GM12874 (cell line): Measurements from ENCODE around the gene SPATA13.

Experiments used
- TF ChIP-seq, protein P1 (sequence below): IDR thresholded peaks from 2 replicates; pipeline ENCODE4 v1.5.1; 2011; ENCODE audit warnings: low read depth, mild to moderate bottlenecking, control low read depth, low read length, moderate library complexity; ENCODE audit not compliant: insufficient read depth

SPATA13 gene

DNA sequence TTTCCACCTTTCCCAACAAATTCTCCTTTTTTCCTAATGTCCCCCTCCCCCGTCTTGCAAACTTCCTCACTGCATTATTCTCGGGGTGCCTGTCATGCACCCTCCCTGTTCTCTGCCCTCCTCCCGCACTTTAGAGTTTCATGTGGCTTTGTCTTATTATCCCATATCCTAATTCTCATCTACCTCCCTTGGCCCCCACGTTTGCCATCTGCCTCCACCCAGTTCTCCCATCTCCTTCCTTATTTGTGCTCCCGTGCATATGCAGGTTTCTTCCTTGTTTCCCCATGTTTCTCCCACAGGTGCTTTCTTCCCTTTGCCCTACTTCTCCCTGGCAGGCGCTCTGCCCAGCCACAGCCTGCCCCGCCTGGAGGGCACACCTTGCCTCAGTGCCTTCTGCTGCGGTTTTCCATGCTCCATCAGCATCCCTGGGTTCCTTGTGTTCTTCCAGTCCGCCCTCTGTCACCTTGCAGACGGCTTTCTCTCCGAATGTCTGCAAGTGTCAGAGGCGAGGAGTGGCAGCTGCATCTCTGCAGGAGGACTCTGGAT lies 1.5 kb downstream of the SPATA13 start:
- TF ChIP-seq, protein P1, sequence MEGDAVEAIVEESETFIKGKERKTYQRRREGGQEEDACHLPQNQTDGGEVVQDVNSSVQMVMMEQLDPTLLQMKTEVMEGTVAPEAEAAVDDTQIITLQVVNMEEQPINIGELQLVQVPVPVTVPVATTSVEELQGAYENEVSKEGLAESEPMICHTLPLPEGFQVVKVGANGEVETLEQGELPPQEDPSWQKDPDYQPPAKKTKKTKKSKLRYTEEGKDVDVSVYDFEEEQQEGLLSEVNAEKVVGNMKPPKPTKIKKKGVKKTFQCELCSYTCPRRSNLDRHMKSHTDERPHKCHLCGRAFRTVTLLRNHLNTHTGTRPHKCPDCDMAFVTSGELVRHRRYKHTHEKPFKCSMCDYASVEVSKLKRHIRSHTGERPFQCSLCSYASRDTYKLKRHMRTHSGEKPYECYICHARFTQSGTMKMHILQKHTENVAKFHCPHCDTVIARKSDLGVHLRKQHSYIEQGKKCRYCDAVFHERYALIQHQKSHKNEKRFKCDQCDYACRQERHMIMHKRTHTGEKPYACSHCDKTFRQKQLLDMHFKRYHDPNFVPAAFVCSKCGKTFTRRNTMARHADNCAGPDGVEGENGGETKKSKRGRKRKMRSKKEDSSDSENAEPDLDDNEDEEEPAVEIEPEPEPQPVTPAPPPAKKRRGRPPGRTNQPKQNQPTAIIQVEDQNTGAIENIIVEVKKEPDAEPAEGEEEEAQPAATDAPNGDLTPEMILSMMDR, result no peak

DNA sequence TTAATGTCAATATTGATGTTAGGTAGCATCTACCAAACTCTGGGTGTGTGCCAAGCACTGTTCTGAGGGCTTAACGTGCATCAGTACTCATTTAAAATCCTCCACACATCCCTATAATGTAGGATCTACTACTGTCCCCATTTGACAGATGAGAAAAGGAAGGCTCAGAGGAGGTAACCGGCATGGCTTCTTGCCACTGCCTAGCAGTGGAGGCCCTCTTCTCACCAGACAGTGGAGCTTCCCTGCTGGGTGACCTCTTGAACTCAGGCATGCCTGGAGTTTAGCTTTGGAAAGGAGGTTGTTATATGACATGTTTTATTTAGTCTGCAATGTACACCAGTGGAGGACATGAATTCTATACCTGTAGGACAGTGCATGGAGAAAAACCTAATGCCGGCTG lies 2.1 kb downstream of the SPATA13 start:
- TF ChIP-seq, protein P1, result no peak

DNA sequence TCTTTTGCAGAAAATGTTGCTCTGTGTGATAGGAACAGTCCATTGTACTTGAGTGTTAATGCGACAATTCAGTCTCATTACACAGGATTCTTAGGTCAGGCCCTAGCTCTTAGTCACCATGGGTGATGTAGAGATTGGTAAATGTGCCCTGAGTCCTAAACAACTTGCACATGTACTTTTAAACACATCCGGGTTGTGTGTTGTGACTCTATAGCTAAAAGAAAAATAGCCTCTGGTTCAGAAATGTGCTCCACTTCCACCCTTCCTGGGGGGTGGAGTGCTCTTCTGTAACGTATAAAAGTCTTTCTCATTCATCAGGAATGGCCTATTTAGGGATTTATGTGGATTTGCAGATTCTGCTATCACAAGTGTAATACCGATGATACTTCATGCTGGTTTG lies 5.2 kb downstream of the SPATA13 start:
- TF ChIP-seq, protein P1, result no peak

DNA sequence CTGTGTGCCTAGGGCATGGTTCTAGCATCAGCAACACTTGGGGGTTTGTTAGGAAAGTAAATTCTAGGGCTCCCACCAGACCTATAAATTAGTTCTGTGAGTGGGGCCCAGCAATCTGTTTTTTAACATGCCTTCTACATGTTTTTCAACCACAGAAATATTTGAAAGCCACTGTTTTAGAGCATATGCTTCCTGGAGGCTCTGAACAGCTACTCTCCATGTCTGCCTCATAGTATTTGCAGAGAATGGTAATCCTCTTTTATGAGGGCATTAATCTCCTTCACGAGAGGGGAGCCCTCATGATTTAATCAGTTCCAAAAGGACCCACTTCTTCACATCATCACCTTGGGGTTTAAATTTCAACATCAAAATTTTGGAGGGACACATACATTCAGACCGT lies 6.0 kb downstream of the SPATA13 start:
- TF ChIP-seq, protein P1, result no peak

DNA sequence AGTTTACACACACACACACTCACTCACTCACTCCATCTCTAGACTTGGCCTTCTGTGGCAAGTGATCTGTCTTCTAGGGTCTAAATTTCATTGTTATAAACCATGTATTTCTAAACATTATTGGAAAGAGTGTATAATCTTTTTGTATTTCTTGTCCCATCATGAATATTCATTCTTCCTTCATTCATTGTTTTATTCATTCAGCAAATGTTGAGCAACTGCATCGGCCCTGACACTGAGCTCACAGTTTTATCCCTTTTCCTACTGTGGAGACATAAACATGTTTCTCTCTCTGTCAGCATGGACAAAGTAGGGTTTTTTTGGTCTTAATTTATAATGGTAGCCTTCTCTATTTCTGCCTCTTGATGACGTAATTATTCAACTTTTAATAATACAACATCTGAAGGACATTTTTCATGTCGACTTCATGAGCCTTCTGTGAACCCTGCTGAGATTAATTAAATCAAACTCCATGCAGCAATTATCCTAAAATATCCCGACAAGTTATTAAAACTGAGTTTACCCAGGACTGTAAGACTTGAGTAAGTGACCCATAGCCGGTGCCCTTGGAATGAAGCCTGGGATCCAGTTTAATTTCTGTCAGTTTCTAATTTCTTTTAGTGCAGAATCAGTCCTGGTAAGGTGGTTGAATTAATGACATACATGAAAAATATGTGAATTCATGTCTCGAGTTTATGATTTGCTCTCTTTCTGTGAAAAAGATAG lies 7.3 kb downstream of the SPATA13 start:
- TF ChIP-seq, protein P1, result no peak

DNA sequence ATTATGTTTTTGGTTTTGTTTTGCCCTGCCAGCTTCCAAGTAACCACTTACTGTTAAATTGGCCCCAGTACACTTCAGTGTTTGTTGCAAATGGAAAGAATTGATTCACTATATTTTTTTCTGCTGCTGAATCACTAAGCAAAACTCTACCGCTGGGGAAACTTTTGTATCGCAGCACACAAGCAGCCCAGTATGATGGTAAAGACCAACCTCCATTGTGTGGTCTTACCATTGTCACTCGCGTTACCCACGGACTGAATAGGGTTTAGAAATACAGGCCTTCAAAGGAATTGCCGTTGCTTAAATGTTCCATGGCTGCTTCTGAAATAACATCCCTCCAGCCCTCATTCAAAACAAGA lies 7.9 kb downstream of the SPATA13 start:
- TF ChIP-seq, protein P1, result no peak

DNA sequence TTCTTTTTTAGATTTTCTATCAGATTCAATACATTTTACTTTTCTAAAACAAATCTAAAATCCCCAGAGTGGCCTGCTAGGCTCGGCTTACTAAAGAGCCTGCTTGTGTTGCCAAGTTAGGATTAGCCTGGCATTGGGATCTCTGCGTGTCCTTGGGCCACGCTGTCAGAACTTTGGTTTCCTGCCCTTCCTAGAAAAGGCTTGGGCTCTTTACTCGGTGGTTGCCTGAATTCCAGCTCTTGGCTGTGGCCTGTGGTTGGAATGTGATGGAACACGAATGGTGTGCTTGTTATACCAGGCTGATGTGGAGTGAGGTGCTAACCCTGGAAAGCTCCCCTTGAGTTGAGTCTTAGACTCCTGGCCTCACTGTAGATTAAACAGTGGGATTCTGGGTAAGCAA lies 8.5 kb downstream of the SPATA13 start:
- TF ChIP-seq, protein P1, result no peak
